H1 (cell line): ENCODE measurements around the gene CSNK1D. TPM values are rescaled to one million over a fixed set of nuclear protein-coding genes. Genes with fewer than 3 reads are reported as not detected.

Experiments used
- CBX5 ChIP-seq: fragments of 300-800, 300-1000 bp; sonication (generic); IDR thresholded peaks from 2 replicates; pipeline ENCODE4 v1.7.1; 2016; ENCODE audit warnings: antibody characterized with exemption, low read length, low read depth
- CBX8 ChIP-seq: fragments of 300-800, 300-1000 bp; sonication (generic); IDR thresholded peaks from 2 replicates; pipeline ENCODE4 v1.7.1; 2016; ENCODE audit warnings: low read depth, low read length, borderline replicate concordance
- CHD2 ChIP-seq: IDR thresholded peaks from 2 replicates; pipeline ENCODE4 v1.6.1; 2012; ENCODE audit warnings: low read length, improper control_type of control experiment
- EP300 ChIP-seq, 2 experiments: IDR thresholded peaks; 1 replicate in 1 of 2; 2 replicates in 1 of 2; pipeline ENCODE4 v1.6.1; 2011 to 2012; ENCODE audit warnings: low read depth in 2 of 2, low read length in 2 of 2, mild to moderate bottlenecking in 2 of 2, borderline replicate concordance in 1 of 2, inconsistent platforms in 1 of 2, moderate library complexity in 1 of 2
- EZH2 ChIP-seq: fragments of 200-600 bp; sonication (generic); IDR thresholded peaks from 2 replicates; pipeline ENCODE4 v1.7.1; 2012; ENCODE audit warnings: low read depth, mild to moderate bottlenecking, moderate library complexity, low read length, inconsistent platforms; ENCODE audit not compliant: severe bottlenecking
- GTF2F1 ChIP-seq: IDR thresholded peaks from 2 replicates; pipeline ENCODE4 v1.6.1; 2012; ENCODE audit warnings: low read depth, low read length, improper control_type of control experiment, borderline replicate concordance
- KDM1A ChIP-seq: fragments of 200-600, 300-600 bp; sonication (generic); IDR thresholded peaks from 2 replicates; pipeline ENCODE4 v1.7.1; 2016; ENCODE audit warnings: mild to moderate bottlenecking, low read length, borderline replicate concordance
- KDM4A ChIP-seq: IDR thresholded peaks from one replicate; pipeline ENCODE4 v1.7.1; 2012; ENCODE audit warnings: low read depth, mild to moderate bottlenecking, moderate library complexity, low read length, inconsistent platforms; ENCODE audit not compliant: severe bottlenecking
- POLR2A ChIP-seq, 2 experiments: IDR thresholded peaks; 1 replicate in 1 of 2; 2 replicates in 1 of 2; pipeline ENCODE4 v1.6.1; 2011; ENCODE audit warnings: low read depth in 2 of 2, low read length in 2 of 2, mild to moderate bottlenecking in 2 of 2; ENCODE audit errors: control extremely low read depth in 1 of 2
- RFX5 ChIP-seq: IDR thresholded peaks from 2 replicates; pipeline ENCODE4 v1.6.1; 2011; ENCODE audit warnings: low read depth, low read length, improper control_type of control experiment, borderline replicate concordance
- RXRA ChIP-seq: IDR thresholded peaks from 2 replicates; pipeline ENCODE4 v1.6.1; 2011; ENCODE audit warnings: low read depth, mild to moderate bottlenecking, low read length, moderate library complexity; ENCODE audit not compliant: insufficient read depth
- SAP30 ChIP-seq: fragments of 300-600 bp; sonication (generic); IDR thresholded peaks from 2 replicates; pipeline ENCODE4 v1.7.1; 2012; ENCODE audit warnings: low read length, moderate library complexity, mild to moderate bottlenecking, inconsistent platforms; ENCODE audit not compliant: insufficient read depth, insufficient replicate concordance
- SIN3A ChIP-seq, 2 experiments: IDR thresholded peaks in 1 of 2; conservative IDR thresholded peaks in 1 of 2; 2 replicates each; pipeline ENCODE4 v1.6.1; 2011 to 2012; ENCODE audit warnings: low read length in 2 of 2, improper control_type of control experiment in 1 of 2, low read depth in 1 of 2, mild to moderate bottlenecking in 1 of 2
- SP2 ChIP-seq: IDR thresholded peaks from 2 replicates; pipeline ENCODE4 v1.6.1; 2012; ENCODE audit warnings: mild to moderate bottlenecking, low read length, inconsistent platforms
- TAF1 ChIP-seq: IDR thresholded peaks from 2 replicates; pipeline ENCODE4 v1.6.1; 2011; ENCODE audit warnings: mild to moderate bottlenecking, low read depth, low read length
- TAF7 ChIP-seq: optimal IDR thresholded peaks from 2 replicates; pipeline ENCODE3; 2011; ENCODE audit warnings: low read depth, mild to moderate bottlenecking, inconsistent platforms, low read length, moderate library complexity, borderline replicate concordance
- YY1 ChIP-seq: IDR thresholded peaks from 2 replicates; pipeline ENCODE4 v1.6.1; 2011; ENCODE audit warnings: low read depth, mild to moderate bottlenecking, low read length
- polyA plus RNA-seq, 7 experiments: library from polyadenylated mRNA; depleted of rRNA in 3 of 7; stranded (reverse) in 5 of 7; unstranded in 2 of 7; fragments of >200 nt in 5 of 7; fragments of 200-250 nt in 2 of 7; gene quantifications; 1 replicate in 5 of 7; 2 replicates in 1 of 7; 4 replicates in 1 of 7; pipeline versions ENCODE4 v1.2.1 to v1.2.3, GENCODE V29; 2011 to 2013; ENCODE audit warnings: missing spikeins in 2 of 7, mixed read lengths in 2 of 7
- total RNA-seq: library from RNA; stranded (reverse); fragmentation: NEBNext Ultra II Directional; extraction: Animal tissue kit (Norgen Biotek cat#: 25700); gene quantifications from 2 replicates; pipeline ENCODE4 v1.2.1, GENCODE V29; 2021
- TF ChIP-seq, protein P1 (sequence below): IDR thresholded peaks from 2 replicates; pipeline ENCODE4 v1.6.1; 2011; ENCODE audit warnings: low read depth, mild to moderate bottlenecking, low read length; ENCODE audit not compliant: insufficient read depth

CSNK1D gene
- total and polyA plus RNA-seq, 2 of the 8 experiments (the other 6 are each of a cell fraction or from before 2014, with no cell fraction given): 73.5 to 103 TPM

- TF ChIP-seq EP300 (IDR thresholded peaks at IDR 0.05; ENCODE audit: borderline replicate concordance in 1 of 2, low read depth in 2 of 2, low read length in 2 of 2): 0 out of 3 replicates have a peak, but pooled peaks of 1 of the 2 experiments have one; percentile 30
- TF ChIP-seq CBX8: no peak
- peak; percentile 50 for TF ChIP-seq KDM4A
- TF ChIP-seq CBX5: no peak
- no peak; the same call in 1 of the 2 replicates for TF ChIP-seq RFX5
- TF ChIP-seq, protein P1, sequence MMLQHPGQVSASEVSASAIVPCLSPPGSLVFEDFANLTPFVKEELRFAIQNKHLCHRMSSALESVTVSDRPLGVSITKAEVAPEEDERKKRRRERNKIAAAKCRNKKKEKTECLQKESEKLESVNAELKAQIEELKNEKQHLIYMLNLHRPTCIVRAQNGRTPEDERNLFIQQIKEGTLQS: no peak
- TF ChIP-seq EZH2: no peak
- TF ChIP-seq CHD2: no peak
- no peak for TF ChIP-seq KDM1A
- peak; percentile 80 for TF ChIP-seq TAF7
- peak; percentile 91 for TF ChIP-seq YY1
- peak in 1 of 2 experiments; percentile 70; a peak in 1 of 3 replicates for TF ChIP-seq POLR2A (IDR thresholded peaks at IDR 0.05; ENCODE audit: control extremely low read depth in 1 of 2, low read depth in 2 of 2, low read length in 2 of 2)
- TF ChIP-seq RXRA: no peak
- TF ChIP-seq TAF1: peak; percentile 89
- TF ChIP-seq SAP30: peak; percentile 50
- no peak for TF ChIP-seq SP2
- TF ChIP-seq GTF2F1: no peak
- TF ChIP-seq SIN3A (conservative IDR thresholded peaks at IDR 0.05 in 1 of 2, IDR thresholded peaks at IDR 0.05 in 1 of 2; ENCODE audit: low read depth in 1 of 2, low read length in 2 of 2): 0 out of 4 replicates have a peak, but pooled peaks have one; percentile 25
Measured at GRCh38 chr17:82273327-82274133, at the start of gene CSNK1D (continued).
